ENCODE results near the gene MAP3K9. TPM values are rescaled to one million over a fixed set of nuclear protein-coding genes. Genes with fewer than 3 reads are reported as not detected.

MAP3K9 gene
- total and polyA plus RNA-seq, 2 of the 8 experiments (the other 6 are each of a cell fraction or from before 2014, with no cell fraction given): 9.8 to 24.7 TPM

GRCh38 chr14:70716483-70716882 is 92.8 kb downstream of the MAP3K9 start:
- no peaks in the 10 kb centered on the region for H3K36me3 ChIP-seq (ENCODE audit: control insufficient read depth in 2 of 4, insufficient read depth in 4 of 4, low read length in 3 of 4)
- peaks cover 0 to 8% (median 2%) of the 10 kb centered on the region in 4 experiments; a peak in 4 of 7 replicates for H3K4me1 ChIP-seq (replicated peaks in 1 of 4; ENCODE audit: control insufficient read depth in 3 of 4, insufficient read depth in 4 of 4, low read length in 3 of 4)
- H2BK12ac ChIP-seq (ENCODE audit: low read depth, low read length): no peak overlapping the region
- H4K5ac ChIP-seq (ENCODE audit: insufficient read length, low read depth, low read length): no peak overlapping the region
- H3K23me2 ChIP-seq (ENCODE audit: low read depth, low read length): no peaks in the 10 kb centered on the region
- H2BK120ac ChIP-seq (replicated peaks; ENCODE audit: low read depth, low read length): no peak overlapping the region
- H2BK15ac ChIP-seq (ENCODE audit: low read length): no peak overlapping the region
- no peak overlapping the region for H2BK20ac ChIP-seq (ENCODE audit: low read length)
- ChIA-PET CTCF (ENCODE audit: partially characterized antibody) (interaction anchor here (0.7 to 12.1 kb wide), 4 partner anchors 44 to 96 kb away, joined by 3 to 154 read pairs (median 3); no protein-coding TSS in a partner anchor), POLR2A (ENCODE audit: partially characterized antibody) (interaction anchor here (0.8 to 1.6 kb wide), 3 partner anchors 8 to 115 kb away, joined by 4 to 5 read pairs (median 4); no protein-coding TSS in a partner anchor)
- no peak overlapping the region for H2AFZ ChIP-seq (ENCODE audit: low read length)
- H3K4me3 ChIP-seq (ENCODE audit: extremely low read depth in 1 of 4, insufficient read depth in 2 of 4, low read depth in 3 of 4, low read length in 4 of 4): no peak overlapping the region
- DNase-seq (ENCODE audit: low read depth in 1 of 2, low spot score in 2 of 2) (no peak), FAIRE-seq (no peak)
- no peaks in the 10 kb centered on the region for H3K9me3 ChIP-seq (ENCODE audit: insufficient read depth in 2 of 2, low read depth in 1 of 2, low read length in 1 of 2)
- H3K23ac ChIP-seq (ENCODE audit: insufficient read length): no peak overlapping the region
- H4K8ac ChIP-seq (ENCODE audit: extremely low read depth, insufficient read depth, low read length): no peak overlapping the region
- H2AK5ac ChIP-seq (ENCODE audit: low read depth, low read length): no peak overlapping the region
- H3K79me1 ChIP-seq (ENCODE audit: low read depth, low read length): no peaks in the 10 kb centered on the region
- H4K91ac ChIP-seq (replicated peaks; ENCODE audit: insufficient read length, low read length): no peak overlapping the region
- no peak overlapping the region for H3K4ac ChIP-seq (replicated peaks; ENCODE audit: insufficient read length, low read depth, low read length)
- no peak overlapping the region for H3K14ac ChIP-seq (ENCODE audit: insufficient read length)
- no peaks in the 10 kb centered on the region for H4K20me1 ChIP-seq (replicated peaks in 1 of 2; ENCODE audit: control insufficient read depth in 1 of 2, insufficient read depth in 2 of 2, low read length in 2 of 2)
- H3K79me2 ChIP-seq (ENCODE audit: control insufficient read depth in 1 of 2, insufficient read depth in 2 of 2, low read length in 2 of 2): no peaks in the 10 kb centered on the region
- H3K56ac ChIP-seq (replicated peaks; ENCODE audit: insufficient read length, low read depth, low read length): no peak overlapping the region
- 92% methylated on average over 5 of the region's 5 CpGs; no CpG with 5 or more reads in 1 of the 2 experiments for WGBS, 2 experiments (ENCODE audit: extremely low coverage in 1 of 2, insufficient coverage in 1 of 2, insufficient read length in 1 of 2, insufficient replicate concordance in 2 of 2, low coverage in 1 of 2, low lambda C conversion rate in 2 of 2, missing lambda C conversion rate in 1 of 2)
- no peak overlapping the region for H2BK5ac ChIP-seq (ENCODE audit: low read depth, low read length)
- no peak overlapping the region for H3K9ac ChIP-seq (replicated peaks in 1 of 4; ENCODE audit: extremely low read depth in 1 of 4, low read depth in 3 of 4, low read length in 3 of 4)
- no peaks in the 10 kb centered on the region for H3K27me3 ChIP-seq (replicated peaks in 1 of 4; ENCODE audit: control insufficient read depth in 3 of 4, extremely low read depth in 1 of 4, insufficient read depth in 3 of 4, low read length in 3 of 4)
- no peak overlapping the region for H3K18ac ChIP-seq (ENCODE audit: extremely low read depth, low read length)
- H3K4me2 ChIP-seq (ENCODE audit: insufficient read depth in 1 of 2, low read depth in 2 of 2, low read length in 2 of 2): no peak overlapping the region
- no peak overlapping the region for H3K27ac ChIP-seq (ENCODE audit: low read depth, low read length)
- TF ChIP-seq KDM4A (IDR thresholded peaks at IDR 0.05; ENCODE audit: low read depth, low read length, severe bottlenecking) (no peak), HDAC6 (IDR thresholded peaks at IDR 0.05; ENCODE audit: low read depth, low read length) (no peak), BCL11A (IDR thresholded peaks at IDR 0.05; ENCODE audit: low read depth in 2 of 2, low read length in 2 of 2) (no peak), KDM5A (IDR thresholded peaks at IDR 0.05; ENCODE audit: low read length) (no peak), CHD1 (IDR thresholded peaks at IDR 0.05; ENCODE audit: low read depth, low read length) (no peak), GABPA (IDR thresholded peaks at IDR 0.05; ENCODE audit: borderline replicate concordance, insufficient read depth, low read length) (no peak), BRCA1 (IDR thresholded peaks at IDR 0.05; ENCODE audit: low read depth, low read length) (no peak), NRF1 (IDR thresholded peaks at IDR 0.05; ENCODE audit: low read depth, low read length) (no peak), TAF1 (IDR thresholded peaks at IDR 0.05; ENCODE audit: low read depth, low read length) (no peak), POU5F1 (IDR thresholded peaks at IDR 0.05; ENCODE audit: low read depth, low read length) (no peak), BACH1 (IDR thresholded peaks at IDR 0.05; ENCODE audit: low read length) (no peak), TBP (IDR thresholded peaks at IDR 0.05; ENCODE audit: low read depth, low read length) (no peak), CEBPB (IDR thresholded peaks at IDR 0.05; ENCODE audit: low read depth, low read length) (no peak), JUND (IDR thresholded peaks at IDR 0.05; ENCODE audit: low read length) (no peak), TEAD4 (IDR thresholded peaks at IDR 0.05; ENCODE audit: low read depth, low read length) (no peak), NANOG (IDR thresholded peaks at IDR 0.05; ENCODE audit: insufficient read depth, low read depth, low read length, poor library complexity, severe bottlenecking) (no peak)

Data from H1 (cell line).